Activated CD8-positive, alpha-beta T cell treated with anti-CD3 and anti-CD28 coated beads for 36 hours (primary cell): ENCODE measurements around the gene CDC27. TPM values are rescaled to one million over a fixed set of nuclear protein-coding genes. Genes with fewer than 3 reads are reported as not detected.
"Not testable (repeated sequence)": the region's sequence is repeated elsewhere in the genome, so short reads cannot be mapped to it uniquely, and the experiment has no call there.

Source experiments
- ATAC-seq: fragments of 200-7000 bp; cut with Tn5 transposase; one replicate; pipeline ENCODE4 v1.10.0; 2021; ENCODE audit warnings: mild to moderate bottlenecking, moderate library complexity
- CTCF ChIA-PET: fragments of 350-600 bp; sonication (Branson Sonifier 250); formaldehyde crosslinking; loops from one replicate; lab custom pipeline; 2021; ENCODE audit warnings: antibody characterized with exemption; lab: Charles Lee
- POLR2A ChIA-PET: fragments of 350-600 bp; sonication (Branson Sonifier 250); formaldehyde crosslinking; loops from one replicate; lab custom pipeline; 2021; ENCODE audit warnings: antibody characterized with exemption; lab: Charles Lee
- DNase-seq: peaks from one replicate; pipeline ENCODE4 v3.0.0-alpha.2; 2020
- H3K27ac Mint-ChIP-seq: one replicate; pipeline ENCODE4 v1.8.0; 2021; ENCODE audit warnings: mild to moderate bottlenecking, mixed read lengths
- H3K27me3 Mint-ChIP-seq: one replicate; pipeline ENCODE4 v1.8.0; 2021; ENCODE audit warnings: mixed read lengths
- H3K36me3 Mint-ChIP-seq: one replicate; pipeline ENCODE4 v1.8.0; 2021; ENCODE audit warnings: low read depth, mixed read lengths
- H3K4me1 Mint-ChIP-seq: one replicate; pipeline ENCODE4 v1.8.0; 2021; ENCODE audit warnings: low read depth, mixed read lengths
- H3K4me3 Mint-ChIP-seq: one replicate; pipeline ENCODE4 v1.8.0; 2021; ENCODE audit warnings: mild to moderate bottlenecking, moderate library complexity, mixed read lengths
- H3K9me3 Mint-ChIP-seq: one replicate; pipeline ENCODE4 v1.8.0; 2021; ENCODE audit warnings: mixed read lengths
- intact Hi-C: fragments of 100-400 bp; cut with micrococcal nuclease; formaldehyde crosslinking; loops from one replicate; pipeline ENCODE4 v1.10.0; 2022
- total RNA-seq, 2 experiments: library from RNA; stranded (reverse); gene quantifications; one replicate each; pipeline ENCODE4 v1.2.3, GENCODE V29; 2021
- TF ChIP-seq, protein P1 (sequence below): fragments of 200-600 bp; IDR thresholded peaks from one replicate; pipeline ENCODE4 v1.8.0; 2022; ENCODE audit warnings: antibody characterized with exemption, mild to moderate bottlenecking

The CDC27 gene
- total RNA-seq, 2 experiments from 2014 or later = 103 TPM

DNA sequence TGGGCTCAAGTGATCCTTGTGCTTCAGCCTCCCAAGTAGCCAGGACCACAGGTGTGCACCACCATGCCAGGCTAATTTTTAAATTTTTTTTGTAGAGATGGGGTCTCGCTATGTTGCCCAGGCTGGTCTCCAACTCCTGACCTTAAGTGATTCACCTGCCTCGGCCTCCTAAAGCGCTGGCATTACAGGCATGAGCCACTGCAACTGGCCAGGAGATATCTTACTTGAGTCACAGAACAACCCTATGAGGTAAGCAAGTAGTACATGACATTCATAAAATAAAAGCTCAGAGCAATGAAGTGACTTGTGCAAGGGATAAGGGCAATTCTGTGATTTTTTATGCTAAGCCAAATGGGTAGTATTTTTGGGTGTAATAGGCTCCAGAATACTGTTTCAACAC, 57.3 kb downstream of the CDC27 start:
- intact Hi-C loops = no loop called here
- ATAC-seq (no peak), DNase-seq (no peak)
- TF ChIP-seq, protein P1, sequence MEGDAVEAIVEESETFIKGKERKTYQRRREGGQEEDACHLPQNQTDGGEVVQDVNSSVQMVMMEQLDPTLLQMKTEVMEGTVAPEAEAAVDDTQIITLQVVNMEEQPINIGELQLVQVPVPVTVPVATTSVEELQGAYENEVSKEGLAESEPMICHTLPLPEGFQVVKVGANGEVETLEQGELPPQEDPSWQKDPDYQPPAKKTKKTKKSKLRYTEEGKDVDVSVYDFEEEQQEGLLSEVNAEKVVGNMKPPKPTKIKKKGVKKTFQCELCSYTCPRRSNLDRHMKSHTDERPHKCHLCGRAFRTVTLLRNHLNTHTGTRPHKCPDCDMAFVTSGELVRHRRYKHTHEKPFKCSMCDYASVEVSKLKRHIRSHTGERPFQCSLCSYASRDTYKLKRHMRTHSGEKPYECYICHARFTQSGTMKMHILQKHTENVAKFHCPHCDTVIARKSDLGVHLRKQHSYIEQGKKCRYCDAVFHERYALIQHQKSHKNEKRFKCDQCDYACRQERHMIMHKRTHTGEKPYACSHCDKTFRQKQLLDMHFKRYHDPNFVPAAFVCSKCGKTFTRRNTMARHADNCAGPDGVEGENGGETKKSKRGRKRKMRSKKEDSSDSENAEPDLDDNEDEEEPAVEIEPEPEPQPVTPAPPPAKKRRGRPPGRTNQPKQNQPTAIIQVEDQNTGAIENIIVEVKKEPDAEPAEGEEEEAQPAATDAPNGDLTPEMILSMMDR = no peak
- Mint-ChIP-seq H3K4me1 (no peaks in the 10 kb centered on the region), H3K4me3 (no peak overlapping the region), H3K27me3 (no peaks in the 10 kb centered on the region), H3K9me3 (no peaks in the 10 kb centered on the region), H3K27ac (no peak overlapping the region), H3K36me3 (peaks cover 26% of the 10 kb centered on the region)
- CTCF ChIA-PET = interaction anchor here (0.6 to 1.4 kb wide), 2 partner anchors 98 to 115 kb away, joined by 3 read pairs; no protein-coding TSS in a partner anchor
- POLR2A ChIA-PET = interaction anchor here (0.8 kb wide), 1 partner anchor 54 kb away, joined by 3 read pairs; no protein-coding TSS in a partner anchor

- H3K4me1 Mint-ChIP-seq, H3K27ac Mint-ChIP-seq, POLR2A ChIA-PET, H3K4me3 Mint-ChIP-seq, H3K9me3 Mint-ChIP-seq, DNase-seq, intact Hi-C loops, H3K27me3 Mint-ChIP-seq, ATAC-seq, CTCF ChIA-PET: not testable (repeated sequence)
- H3K36me3 Mint-ChIP-seq = peaks cover 24% of the 10 kb centered on the region
Measured at GRCh38 chr17:47126835-47127234, 62.3 kb downstream of the CDC27 start.

GRCh38 chr17:47123262-47123661, 65.8 kb downstream of the CDC27 start:
- intact Hi-C loops, CTCF ChIA-PET, ATAC-seq: not testable (repeated sequence)

DNA sequence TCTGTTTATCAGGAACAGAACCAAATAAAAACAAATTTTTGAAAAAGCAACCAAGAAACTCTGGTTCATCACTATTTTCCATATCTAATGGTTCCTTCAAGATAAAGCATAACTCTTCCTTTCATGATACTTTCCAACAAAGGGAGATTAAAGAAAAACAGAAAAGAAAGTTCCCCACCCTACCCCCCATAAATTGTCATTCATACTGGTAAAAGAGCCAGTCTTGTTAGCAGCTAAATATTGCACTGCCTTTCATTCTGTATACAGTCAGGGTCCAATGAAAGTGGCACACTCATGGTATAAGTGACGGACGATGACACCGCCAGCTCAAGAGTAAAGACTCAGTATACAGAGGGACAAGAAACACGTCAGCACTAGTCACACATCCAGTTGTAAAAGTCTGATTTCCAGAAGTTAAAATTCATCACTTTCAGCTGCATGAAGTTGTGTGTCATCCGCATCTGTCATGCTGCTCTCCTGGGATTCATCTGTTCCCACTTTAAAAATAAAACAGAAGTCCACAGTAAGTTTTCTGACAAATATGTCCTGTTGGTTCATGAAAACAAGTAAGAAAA, 68.5 kb downstream of the CDC27 start:
- ChIA-PET POLR2A (no interaction called here), CTCF (interaction anchor here (1.6 kb wide), 1 partner anchor 194 kb away, joined by 5 read pairs; no protein-coding TSS in a partner anchor)
- H3K27me3 Mint-ChIP-seq = no peaks in the 10 kb centered on the region
- TF ChIP-seq, protein P1 = no peak
- DNase-seq = no peak
- H3K9me3 Mint-ChIP-seq = no peaks in the 10 kb centered on the region
- no peak overlapping the region for H3K4me3 Mint-ChIP-seq
- ATAC-seq = no peak
- H3K27ac Mint-ChIP-seq = peak overlapping the region; percentile 55
- peaks cover 22% of the 10 kb centered on the region for H3K36me3 Mint-ChIP-seq
- intact Hi-C loops = no loop called here
- peaks cover 17% of the 10 kb centered on the region for H3K4me1 Mint-ChIP-seq

More at GRCh38 chr17:47123262-47123661, 65.8 kb downstream of the CDC27 start:
- H3K27ac Mint-ChIP-seq, H3K4me3 Mint-ChIP-seq, DNase-seq, H3K9me3 Mint-ChIP-seq, POLR2A ChIA-PET, H3K27me3 Mint-ChIP-seq: not testable (repeated sequence)
- peaks cover 29% of the 10 kb centered on the region for H3K36me3 Mint-ChIP-seq
- peaks cover 17% of the 10 kb centered on the region for H3K4me1 Mint-ChIP-seq

- Mint-ChIP-seq H3K9me3 (no peaks in the 10 kb centered on the region), H3K4me1 (peaks cover 17% of the 10 kb centered on the region), H3K4me3 (no peak overlapping the region), H3K36me3 (peaks cover 22% of the 10 kb centered on the region), H3K27me3 (no peaks in the 10 kb centered on the region), H3K27ac (peak overlapping the region; percentile 55)
- ATAC-seq = peak; percentile 68
- ChIA-PET POLR2A (no interaction called here), CTCF (no interaction called here)
- intact Hi-C loops = no loop called here
- TF ChIP-seq, protein P1 = no peak
- no peak for DNase-seq
Measured at GRCh38 chr17:47119746-47120520, 69.2 kb downstream of the CDC27 start.

- no peak overlapping the region for H3K27ac Mint-ChIP-seq
- H3K9me3 Mint-ChIP-seq = no peaks in the 10 kb centered on the region
- no peaks in the 10 kb centered on the region for H3K27me3 Mint-ChIP-seq
- peaks cover 22% of the 10 kb centered on the region for H3K36me3 Mint-ChIP-seq
- peaks cover 17% of the 10 kb centered on the region for H3K4me1 Mint-ChIP-seq
- intact Hi-C loops = no loop called here
- no peak for ATAC-seq
- POLR2A ChIA-PET = no interaction called here
- CTCF ChIA-PET = interaction anchor here (0.5 kb wide), 1 partner anchor 171 kb away, joined by 3 read pairs; no protein-coding TSS in a partner anchor
- H3K4me3 Mint-ChIP-seq = no peak overlapping the region
- TF ChIP-seq, protein P1 = no peak
- DNase-seq = no peak
Measured at GRCh38 chr17:47117386-47117785, 71.7 kb downstream of the CDC27 start.
